ENCODE data around the gene FSTL4. TPM values are rescaled to one million over a fixed set of nuclear protein-coding genes. Genes with fewer than 3 reads are reported as not detected.

FSTL4 gene
- polyA plus RNA-seq, 1 donor from 2014 or later, result 0.57 TPM

- no peak for TF ChIP-seq TAF1 (IDR thresholded peaks at IDR 0.05; ENCODE audit: low read depth)
- TF ChIP-seq RAD21 (conservative IDR thresholded peaks at IDR 0.05), result no peak
- TF ChIP-seq POLR2AphosphoS5 (IDR thresholded peaks at IDR 0.05), result no peak
- no peak for TF ChIP-seq CTCF (IDR thresholded peaks at IDR 0.05; ENCODE audit: poor library complexity, severe bottlenecking)
- no peak for TF ChIP-seq REST (IDR thresholded peaks at IDR 0.05; ENCODE audit: borderline replicate concordance)
- no peak for TF ChIP-seq SMC3 (conservative IDR thresholded peaks at IDR 0.05; ENCODE audit: poor library complexity)
- TF ChIP-seq EZH2 (IDR thresholded peaks at IDR 0.05; ENCODE audit: borderline replicate concordance, insufficient read depth, low read length, poor library complexity, severe bottlenecking), result no peak
- no peak for TF ChIP-seq MXI1 (conservative IDR thresholded peaks at IDR 0.05; ENCODE audit: poor library complexity, severe bottlenecking)
- no peak for TF ChIP-seq EP300 (conservative IDR thresholded peaks at IDR 0.05; ENCODE audit: poor library complexity, severe bottlenecking)
- Histone ChIP-seq H3K27me3 (ENCODE audit: insufficient read depth, low read depth, low read length) (no peaks in the 10 kb centered on the region), H3K4me3 (ENCODE audit: low read length) (no peak overlapping the region), H3K9me3 (ENCODE audit: low read length) (no peaks in the 10 kb centered on the region), H3K79me2 (replicated peaks; ENCODE audit: insufficient read depth, low read length) (no peaks in the 10 kb centered on the region), H3K9ac (ENCODE audit: low read length) (no peak overlapping the region), H4K20me1 (ENCODE audit: insufficient read depth) (no peaks in the 10 kb centered on the region), H2AFZ (ENCODE audit: low read depth, low read length) (no peak overlapping the region), H3K4me2 (ENCODE audit: low read length) (no peak overlapping the region), H3K9me2 (ENCODE audit: insufficient read depth, low read length) (no peaks in the 10 kb centered on the region), H3F3A (ENCODE audit: insufficient read depth, low read length, poor library complexity, severe bottlenecking) (no peaks in the 10 kb centered on the region), H3K27ac (ENCODE audit: low read length) (no peak overlapping the region), H3K36me3 (ENCODE audit: insufficient read depth, low read length) (no peaks in the 10 kb centered on the region)
Observed at GRCh38 chr5:133383580-133383939, 228.8 kb downstream of the FSTL4 start.

- Histone ChIP-seq H3K4me3 (ENCODE audit: low read length) (no peak overlapping the region), H3K27ac (ENCODE audit: low read length) (no peak overlapping the region), H3K27me3 (ENCODE audit: insufficient read depth, low read depth, low read length) (no peaks in the 10 kb centered on the region), H3K9ac (ENCODE audit: low read length) (no peak overlapping the region), H3K4me2 (ENCODE audit: low read length) (no peak overlapping the region), H3F3A (ENCODE audit: insufficient read depth, low read length, poor library complexity, severe bottlenecking) (no peaks in the 10 kb centered on the region), H4K20me1 (ENCODE audit: insufficient read depth) (no peaks in the 10 kb centered on the region), H3K9me2 (ENCODE audit: insufficient read depth, low read length) (no peaks in the 10 kb centered on the region), H3K36me3 (ENCODE audit: insufficient read depth, low read length) (no peaks in the 10 kb centered on the region), H2AFZ (ENCODE audit: low read depth, low read length) (no peak overlapping the region), H3K79me2 (replicated peaks; ENCODE audit: insufficient read depth, low read length) (no peaks in the 10 kb centered on the region), H3K9me3 (ENCODE audit: low read length) (no peaks in the 10 kb centered on the region)
- no peak for TF ChIP-seq EP300 (conservative IDR thresholded peaks at IDR 0.05; ENCODE audit: poor library complexity, severe bottlenecking)
- TF ChIP-seq MXI1 (conservative IDR thresholded peaks at IDR 0.05; ENCODE audit: poor library complexity, severe bottlenecking), result no peak
- TF ChIP-seq POLR2AphosphoS5 (IDR thresholded peaks at IDR 0.05), result no peak
- TF ChIP-seq REST (IDR thresholded peaks at IDR 0.05; ENCODE audit: borderline replicate concordance), result no peak
- no peak for TF ChIP-seq SMC3 (conservative IDR thresholded peaks at IDR 0.05; ENCODE audit: poor library complexity)
- no peak for TF ChIP-seq EZH2 (IDR thresholded peaks at IDR 0.05; ENCODE audit: borderline replicate concordance, insufficient read depth, low read length, poor library complexity, severe bottlenecking)
- TF ChIP-seq CTCF (IDR thresholded peaks at IDR 0.05; ENCODE audit: poor library complexity, severe bottlenecking), result no peak
- no peak for TF ChIP-seq TAF1 (IDR thresholded peaks at IDR 0.05; ENCODE audit: low read depth)
- TF ChIP-seq RAD21 (conservative IDR thresholded peaks at IDR 0.05), result no peak
Observed at GRCh38 chr5:133382661-133383579, 229.4 kb downstream of the FSTL4 start.

Data from neural cell (in vitro differentiated cells).